Tibial nerve (tissue), 4 donors: ENCODE measurements around the gene FAM200B. TPM values are rescaled to one million over a fixed set of nuclear protein-coding genes. Genes with fewer than 3 reads are reported as not detected.

Source experiments
- DNase-seq, 2 donors: peaks; one replicate each; pipeline ENCODE4 v3.0.0-alpha.2; 2019; ENCODE audit warnings: low spot score in 2 of 2
- H3K27ac ChIP-seq, 4 donors: fragments of 200-600 bp; sonication (generic) in 3 of 4; one replicate each; pipeline ENCODE4 v1.5.1; 2017 to 2019; ENCODE audit warnings: mild to moderate bottlenecking in 1 of 4
- H3K27me3 ChIP-seq, 2 donors: fragments of 200-600 bp; sonication (generic) in 1 of 2; one replicate each; pipeline versions ENCODE4 v1.5.1 to v1.6.0; 2017 to 2019
- H3K36me3 ChIP-seq, 3 donors: fragments of 200-600 bp; sonication (generic); one replicate each; pipeline ENCODE4 v1.5.1; 2018 to 2019
- H3K4me1 ChIP-seq, 4 donors: fragments of 200-600 bp; sonication (generic) in 3 of 4; one replicate each; pipeline ENCODE4 v1.5.1; 2017 to 2019
- H3K4me3 ChIP-seq, 4 donors: fragments of 200-600 bp; sonication (generic) in 3 of 4; one replicate each; pipeline ENCODE4 v1.5.1; 2017 to 2019; ENCODE audit warnings: mild to moderate bottlenecking in 1 of 4, moderate library complexity in 1 of 4
- H3K9me3 ChIP-seq, 4 donors: fragments of 200-600 bp; sonication (generic) in 3 of 4; one replicate each; pipeline ENCODE4 v1.5.1; 2017 to 2019
- EP300 ChIP-seq, 2 donors: sonication (generic); formaldehyde crosslinking; IDR thresholded peaks; one replicate each; pipeline ENCODE4 v1.6.1; 2017; ENCODE audit warnings: antibody characterized with exemption in 2 of 2, mild to moderate bottlenecking in 1 of 2
- POLR2A ChIP-seq, 2 donors: fragments of 450-650 bp; IDR thresholded peaks; one replicate each; pipeline ENCODE4 v1.6.1; 2017; ENCODE audit warnings: antibody characterized with exemption in 2 of 2, mild to moderate bottlenecking in 2 of 2, moderate library complexity in 2 of 2
- WGBS, 2 donors: methylation state at CpG; one replicate each; pipeline ENCODE4 v1.1.5; 2018; 5-methylcytosine and 5-hydroxymethylcytosine counted together
- total RNA-seq, 4 donors: library from RNA; depleted of rRNA; stranded (reverse); fragments of >200 nt; gene quantifications; one replicate each; pipeline ENCODE4 v1.1.0, GENCODE V29; 2016
- TF ChIP-seq, protein P1 (sequence below), 5 experiments: fragments of 200-600 bp in 3 of 5; fragments of 450-650 bp in 2 of 5; sonication (generic) in 3 of 5; IDR thresholded peaks; one replicate each; pipeline ENCODE4 v1.5.1; 2016 to 2019; ENCODE audit warnings: antibody characterized with exemption in 5 of 5, mild to moderate bottlenecking in 3 of 5, moderate library complexity in 2 of 5

Gene FAM200B
- total RNA-seq, 4 donors from 2014 or later, result 29.4 to 68.8 (median 56.0) TPM

GRCh38 chr4:15704129-15704528, 22.5 kb downstream of the FAM200B start:
- DNase-seq, result no peak
- Histone ChIP-seq H3K4me3 (no peak overlapping the region), H3K27ac (no peak overlapping the region), H3K9me3 (no peaks in the 10 kb centered on the region), H3K4me1 (peaks cover 0 to 27% (median 4%) of the 10 kb centered on the region in 4 donors), H3K36me3 (no peaks in the 10 kb centered on the region), H3K27me3 (no peaks in the 10 kb centered on the region)
- no peak for TF ChIP-seq POLR2A (IDR thresholded peaks at IDR 0.05)
- TF ChIP-seq EP300 (IDR thresholded peaks at IDR 0.05), result no peak
- TF ChIP-seq, protein P1, sequence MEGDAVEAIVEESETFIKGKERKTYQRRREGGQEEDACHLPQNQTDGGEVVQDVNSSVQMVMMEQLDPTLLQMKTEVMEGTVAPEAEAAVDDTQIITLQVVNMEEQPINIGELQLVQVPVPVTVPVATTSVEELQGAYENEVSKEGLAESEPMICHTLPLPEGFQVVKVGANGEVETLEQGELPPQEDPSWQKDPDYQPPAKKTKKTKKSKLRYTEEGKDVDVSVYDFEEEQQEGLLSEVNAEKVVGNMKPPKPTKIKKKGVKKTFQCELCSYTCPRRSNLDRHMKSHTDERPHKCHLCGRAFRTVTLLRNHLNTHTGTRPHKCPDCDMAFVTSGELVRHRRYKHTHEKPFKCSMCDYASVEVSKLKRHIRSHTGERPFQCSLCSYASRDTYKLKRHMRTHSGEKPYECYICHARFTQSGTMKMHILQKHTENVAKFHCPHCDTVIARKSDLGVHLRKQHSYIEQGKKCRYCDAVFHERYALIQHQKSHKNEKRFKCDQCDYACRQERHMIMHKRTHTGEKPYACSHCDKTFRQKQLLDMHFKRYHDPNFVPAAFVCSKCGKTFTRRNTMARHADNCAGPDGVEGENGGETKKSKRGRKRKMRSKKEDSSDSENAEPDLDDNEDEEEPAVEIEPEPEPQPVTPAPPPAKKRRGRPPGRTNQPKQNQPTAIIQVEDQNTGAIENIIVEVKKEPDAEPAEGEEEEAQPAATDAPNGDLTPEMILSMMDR (IDR thresholded peaks at IDR 0.05), result no peak

GRCh38 chr4:15706646-15707362, 25.2 kb downstream of the FAM200B start:
- Histone ChIP-seq H3K4me1 (peaks cover 0 to 27% (median 4%) of the 10 kb centered on the region in 4 donors), H3K27ac (peak overlapping the region in 2 of 4 donors; percentile 30 to 44), H3K27me3 (no peaks in the 10 kb centered on the region), H3K9me3 (no peaks in the 10 kb centered on the region), H3K36me3 (peaks cover 0 to under 1% (median 0%) of the 10 kb centered on the region in 3 donors), H3K4me3 (no peak overlapping the region)
- 22 to 29% methylated on average over 3 of the region's 3 CpGs for WGBS, 2 donors
- DNase-seq, result no peak
- TF ChIP-seq POLR2A (IDR thresholded peaks at IDR 0.05) (no peak), EP300 (IDR thresholded peaks at IDR 0.05) (no peak)
- TF ChIP-seq, protein P1 (IDR thresholded peaks at IDR 0.05), result no peak

DNA sequence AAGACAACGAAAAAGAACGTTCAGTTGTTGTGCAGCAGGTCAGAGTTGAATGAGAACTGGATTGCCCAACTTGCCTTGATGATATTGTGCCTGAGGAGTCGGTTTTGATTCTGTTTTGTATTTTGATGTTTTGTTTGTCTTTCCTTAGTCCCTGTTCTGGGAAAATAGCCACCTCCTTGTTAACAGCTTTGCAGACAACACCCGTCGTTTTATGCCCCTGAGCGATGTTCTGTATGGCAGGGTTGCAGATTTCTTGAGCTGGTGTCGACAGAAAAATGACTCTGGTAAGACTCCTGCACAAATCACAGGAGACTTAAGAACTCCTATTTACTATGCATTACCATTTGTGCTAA, 25.7 kb downstream of the FAM200B start:
- no peaks in the 10 kb centered on the region for H3K27me3 ChIP-seq
- H3K36me3 ChIP-seq, result peaks cover 0 to 6% (median 0%) of the 10 kb centered on the region in 3 donors
- WGBS, 2 donors, result 35 to 37% methylated on average over 7 of the region's 7 CpGs
- H3K4me3 ChIP-seq, result no peak overlapping the region
- H3K9me3 ChIP-seq, result no peaks in the 10 kb centered on the region
- TF ChIP-seq, protein P1 (IDR thresholded peaks at IDR 0.05), result no peak
- H3K27ac ChIP-seq, result no peak overlapping the region
- DNase-seq, result no peak
- peaks cover 0 to 23% (median 3%) of the 10 kb centered on the region in 4 donors for H3K4me1 ChIP-seq

DNA sequence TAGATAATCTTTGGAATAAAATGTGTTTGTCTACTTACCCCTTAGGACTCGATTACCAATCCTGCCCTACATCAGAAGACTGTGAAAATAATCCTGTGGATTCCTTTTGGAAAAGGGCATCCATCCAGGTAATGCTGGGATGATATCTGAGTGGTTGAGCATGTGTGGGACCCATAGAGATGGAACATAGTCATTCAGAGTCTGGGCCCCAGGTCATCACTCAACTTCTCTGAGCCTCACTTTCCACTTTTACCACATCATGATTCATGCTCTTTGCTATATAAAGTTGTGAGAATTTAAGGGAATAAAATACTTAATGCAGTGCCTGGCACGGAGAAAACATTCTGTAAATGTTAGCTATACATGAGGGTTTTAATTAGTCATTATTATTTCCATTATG, 30.1 kb downstream of the FAM200B start:
- DNase-seq, result no peak
- WGBS, 2 donors, result 91 to 95% methylated on average over 2 of the region's 2 CpGs
- TF ChIP-seq, protein P1 (IDR thresholded peaks at IDR 0.05), result no peak
- TF ChIP-seq POLR2A (IDR thresholded peaks at IDR 0.05) (no peak), EP300 (IDR thresholded peaks at IDR 0.05) (no peak)

DNA sequence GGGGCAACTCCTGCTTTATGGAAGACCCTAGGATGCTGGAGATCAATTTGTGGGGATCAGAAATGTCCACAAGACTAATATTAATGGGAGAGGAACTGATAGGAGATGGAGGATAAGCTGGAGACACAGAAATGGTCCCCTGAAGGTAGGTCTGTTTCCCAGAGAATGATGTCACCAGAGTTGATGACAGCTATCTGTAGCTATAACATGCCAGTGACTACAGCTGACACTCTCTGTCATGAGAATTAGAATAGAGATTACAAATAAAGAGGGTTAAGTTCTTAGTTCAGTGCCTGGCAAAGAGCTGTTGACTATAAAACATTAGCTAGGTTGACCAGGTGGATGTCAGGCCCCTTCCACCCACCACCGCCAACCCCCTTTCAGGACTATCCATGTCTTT, 30.6 kb downstream of the FAM200B start:
- no peak for TF ChIP-seq POLR2A (IDR thresholded peaks at IDR 0.05)
- TF ChIP-seq EP300 (IDR thresholded peaks at IDR 0.05), result no peak
- TF ChIP-seq, protein P1 (IDR thresholded peaks at IDR 0.05), result no peak
- Histone ChIP-seq H3K4me1 (peaks cover 0 to 10% (median 2%) of the 10 kb centered on the region in 4 donors), H3K4me3 (no peak overlapping the region), H3K36me3 (peaks cover 0 to 12% (median 0%) of the 10 kb centered on the region in 3 donors), H3K9me3 (no peaks in the 10 kb centered on the region), H3K27me3 (no peaks in the 10 kb centered on the region), H3K27ac (no peak overlapping the region)
- no peak for DNase-seq
- 89 to 100% methylated on average over 1 of the region's 1 CpG for WGBS, 2 donors

More for the DNA sequence above, 30.1 kb downstream of the FAM200B start:
- peaks cover 0 to 10% (median 2%) of the 10 kb centered on the region in 4 donors for H3K4me1 ChIP-seq
- H3K27me3 ChIP-seq, result no peaks in the 10 kb centered on the region
- H3K27ac ChIP-seq, result no peak overlapping the region
- H3K4me3 ChIP-seq, result no peak overlapping the region
- H3K36me3 ChIP-seq, result peaks cover 0 to 12% (median 0%) of the 10 kb centered on the region in 3 donors
- H3K9me3 ChIP-seq, result no peaks in the 10 kb centered on the region
